GM21381 (cell line): Measurements from ENCODE around the gene XCL1.
"Not testable (repeated sequence)": the region's sequence is repeated elsewhere in the genome, so short reads cannot be mapped to it uniquely, and the experiment has no call there.

Source experiments
- ATAC-seq: cut with Tn5 transposase; IDR thresholded peaks from one replicate; pipeline ENCODE4 v1.9.1; 2021; ENCODE audit warnings: mild to moderate bottlenecking, moderate library complexity; ENCODE audit not compliant: unreplicated experiment

XCL1 gene, protein sequence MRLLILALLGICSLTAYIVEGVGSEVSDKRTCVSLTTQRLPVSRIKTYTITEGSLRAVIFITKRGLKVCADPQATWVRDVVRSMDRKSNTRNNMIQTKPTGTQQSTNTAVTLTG

DNA sequence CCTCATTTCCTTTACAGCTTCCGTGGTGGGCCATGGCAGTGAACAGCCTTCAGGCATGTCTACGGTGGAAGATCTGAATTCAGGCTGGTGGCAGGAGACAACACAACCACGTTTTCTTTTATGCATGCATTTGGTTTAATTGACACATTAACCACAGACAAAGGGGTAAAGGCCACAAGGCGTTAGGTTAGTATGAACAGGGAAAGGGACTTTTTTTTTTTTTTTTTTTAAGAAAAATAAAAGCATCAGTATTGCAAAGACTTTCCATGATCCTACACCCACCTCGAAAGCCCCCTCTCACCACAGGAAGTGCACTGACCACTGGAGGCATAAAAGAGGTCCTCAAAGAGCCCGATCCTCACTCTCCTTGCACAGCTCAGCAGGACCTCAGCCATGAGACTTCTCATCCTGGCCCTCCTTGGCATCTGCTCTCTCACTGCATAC, at the start of gene XCL1:
Gene XCL1 (plus strand): TSS at position 361 of the 444 bp plus-strand sequence. CDS start 33 bp downstream, at position 394.
- not testable (repeated sequence) for ATAC-seq

DNA sequence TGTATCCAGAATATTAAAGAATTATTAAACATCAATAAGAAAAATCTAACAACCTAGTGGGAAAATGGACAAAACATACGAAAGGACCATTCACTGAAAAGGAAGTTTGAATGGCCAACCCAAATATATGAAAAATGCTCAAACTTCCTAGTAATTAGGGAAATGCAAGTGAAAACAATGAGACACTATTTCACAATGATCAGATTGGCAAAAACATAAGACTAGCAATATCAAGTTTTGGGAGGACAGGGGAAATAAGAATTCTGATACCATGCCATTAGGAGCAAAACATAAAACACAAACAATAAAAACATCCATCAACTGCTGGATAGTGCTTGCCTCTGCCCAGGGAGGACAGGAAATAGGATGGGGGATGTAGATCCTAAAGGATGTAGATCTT, 46.9 kb upstream of the XCL1 start:
- ATAC-seq: no peak

DNA sequence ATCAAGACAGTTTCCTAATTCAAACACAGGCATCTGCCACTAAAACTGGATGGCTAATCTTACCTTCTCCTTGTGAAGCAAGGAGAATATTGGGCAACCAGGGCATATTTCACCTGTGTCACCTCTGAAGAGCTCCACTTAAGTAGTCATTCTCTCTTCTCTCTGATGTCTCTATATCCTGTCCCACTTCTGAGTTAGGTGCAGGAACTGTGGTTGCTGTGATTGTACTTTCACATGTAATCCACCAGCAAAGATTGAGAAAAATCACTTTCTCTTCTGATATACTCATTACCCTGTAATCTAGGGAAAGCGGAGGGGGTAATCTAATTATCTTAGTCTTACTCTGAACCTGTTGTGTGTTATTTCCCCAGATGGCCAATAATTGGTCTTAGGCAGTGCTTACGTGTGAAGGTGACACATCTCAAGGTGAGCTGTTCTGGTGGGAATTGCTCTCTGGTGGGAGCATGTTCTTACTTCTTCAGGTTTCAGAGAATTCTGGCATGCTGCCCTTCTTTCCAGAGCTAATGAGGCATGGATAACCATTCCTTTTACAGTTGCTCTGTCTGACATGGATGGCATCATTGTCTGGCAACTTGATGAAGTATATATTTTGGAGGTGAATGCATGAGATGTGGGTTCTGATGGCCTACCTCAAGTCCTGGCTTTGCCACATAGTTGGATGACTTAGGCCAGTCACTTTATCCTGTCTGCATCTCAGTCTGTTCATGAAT, 44.6 kb upstream of the XCL1 start:
- no peak for ATAC-seq

DNA sequence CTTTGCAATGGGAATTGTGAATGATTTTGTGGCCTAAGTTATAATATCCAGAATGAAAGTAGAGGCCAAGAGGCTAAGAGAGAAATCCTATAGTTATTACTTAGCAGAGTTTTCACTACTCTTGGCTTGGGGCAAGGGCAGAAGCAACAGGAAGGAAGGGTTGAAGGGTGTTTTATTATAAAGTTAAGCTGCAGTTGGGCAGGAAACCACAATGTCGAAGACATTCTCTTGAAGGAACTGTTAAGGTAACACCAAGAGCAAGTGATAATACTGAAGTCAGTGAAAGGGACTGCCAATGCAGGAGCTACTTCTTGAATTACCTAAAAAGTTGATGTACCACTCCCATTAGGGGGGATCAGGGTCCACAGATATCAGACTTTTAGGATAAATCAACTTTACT, 40.9 kb upstream of the XCL1 start:
- ATAC-seq: peak; percentile 91

DNA sequence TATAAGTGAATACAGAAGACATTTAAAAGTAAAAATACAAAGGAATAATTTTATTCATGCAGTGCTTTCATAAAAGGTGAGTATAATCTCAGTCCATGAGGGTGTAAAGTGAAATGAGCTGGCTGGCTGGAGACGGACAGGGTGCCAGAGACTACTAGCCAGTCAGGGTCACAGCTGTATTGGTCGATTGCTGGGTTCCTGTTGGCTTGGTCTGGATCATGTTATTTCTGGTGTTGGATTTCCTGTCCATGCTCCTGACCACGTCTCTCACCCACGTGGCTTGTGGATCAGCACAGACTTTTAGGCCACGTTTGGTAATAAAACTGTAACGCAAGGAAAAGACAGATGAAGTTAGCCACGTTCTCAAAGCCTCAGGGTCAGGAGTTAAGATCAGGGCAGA, 35.6 kb upstream of the XCL1 start:
- ATAC-seq: not testable (repeated sequence)

DNA sequence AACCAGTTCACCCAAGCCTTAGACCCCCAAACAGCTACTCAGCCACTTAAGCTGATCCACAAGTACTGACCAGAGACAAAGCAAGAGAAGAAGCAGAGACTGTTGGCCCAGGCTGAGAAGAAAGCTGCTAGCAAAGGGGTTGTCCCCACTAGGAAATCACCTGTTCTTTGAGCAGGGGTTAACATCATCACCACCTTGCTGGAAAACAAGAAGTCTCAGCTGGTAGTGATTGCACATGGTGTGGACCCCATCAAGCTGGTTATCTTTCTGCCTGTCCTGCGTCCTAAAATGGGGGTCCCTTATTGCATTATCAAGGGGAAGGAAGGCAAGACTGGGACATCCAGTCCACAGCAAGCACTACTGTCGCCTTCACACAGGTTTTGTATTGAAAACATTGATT, 33.4 kb upstream of the XCL1 start:
- ATAC-seq: not testable (repeated sequence)

DNA sequence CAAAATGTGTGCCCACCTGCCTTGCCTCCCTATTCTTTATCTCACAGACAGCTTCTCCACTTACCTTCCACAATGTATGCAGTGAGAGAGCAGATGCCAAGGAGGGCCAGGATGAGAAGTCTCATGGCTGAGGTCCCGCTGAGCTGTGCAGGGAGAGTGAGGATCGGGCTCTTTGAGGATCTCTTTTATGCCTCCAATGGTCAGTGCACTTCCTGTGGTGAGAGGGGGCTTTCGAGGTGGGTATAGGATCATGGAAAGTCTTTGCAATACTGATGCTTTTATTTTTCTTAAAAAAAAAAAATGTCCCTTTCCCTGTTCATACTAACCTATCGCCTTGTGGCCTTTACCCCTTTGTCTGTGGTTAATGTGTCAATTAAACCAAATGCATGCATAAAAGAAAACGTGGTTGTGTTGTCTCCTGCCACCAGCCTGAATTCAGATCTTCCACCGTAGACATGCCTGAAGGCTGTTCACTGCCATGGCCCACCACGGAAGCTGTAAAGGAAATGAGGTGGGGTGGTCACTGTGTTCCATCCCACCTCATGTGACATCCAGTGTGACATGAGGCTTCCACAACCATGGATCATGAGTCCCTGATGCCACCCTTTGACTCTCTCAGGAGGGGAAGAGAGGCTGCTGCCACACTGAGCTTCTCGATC, 32.4 kb upstream of the XCL1 start, which contains the start of gene XCL2:
Gene XCL2 (minus strand): TSS at position 158 of the 659 bp plus-strand sequence. CDS start 33 bp downstream, at position 125.
- ATAC-seq: not testable (repeated sequence)

DNA sequence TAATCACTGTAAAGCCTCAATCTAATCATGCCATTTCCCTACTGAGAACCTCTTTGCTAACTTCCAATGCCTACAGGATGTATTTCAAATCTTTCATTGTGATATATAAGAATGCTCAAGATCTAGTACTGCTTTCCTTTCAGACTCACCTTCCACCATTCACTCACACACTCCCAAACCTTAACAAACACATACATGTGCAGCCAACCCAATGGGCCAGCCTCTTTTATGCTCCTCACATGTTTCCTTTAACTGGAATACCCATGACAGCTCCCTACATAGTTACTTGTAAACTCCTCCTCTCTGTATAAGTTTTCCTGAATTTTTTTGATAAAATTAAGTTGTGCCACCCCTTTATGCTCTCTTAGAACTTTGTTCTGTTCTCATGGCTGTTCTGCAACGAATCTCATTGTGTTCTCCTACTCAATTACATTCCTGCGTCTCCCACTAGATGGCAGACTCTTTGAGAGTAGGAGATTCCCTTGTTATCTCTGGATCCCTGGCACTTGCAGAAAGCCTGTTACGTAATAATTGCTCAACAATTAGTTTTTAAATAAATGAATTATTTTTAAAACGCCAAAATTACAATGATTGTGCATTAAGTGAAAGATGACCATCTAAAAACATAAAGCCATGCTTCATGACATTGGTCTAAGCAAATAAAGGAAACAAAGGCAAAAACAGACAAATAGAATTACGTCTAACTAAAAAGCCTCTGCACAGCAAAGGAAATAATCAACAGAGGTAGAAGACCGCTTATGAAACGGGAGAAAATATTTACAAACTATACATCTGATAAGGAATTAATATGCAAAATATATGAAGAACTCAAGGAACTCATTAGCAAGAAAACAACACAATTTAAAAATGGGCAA, 30.5 kb upstream of the XCL1 start:
- not testable (repeated sequence) for ATAC-seq

DNA sequence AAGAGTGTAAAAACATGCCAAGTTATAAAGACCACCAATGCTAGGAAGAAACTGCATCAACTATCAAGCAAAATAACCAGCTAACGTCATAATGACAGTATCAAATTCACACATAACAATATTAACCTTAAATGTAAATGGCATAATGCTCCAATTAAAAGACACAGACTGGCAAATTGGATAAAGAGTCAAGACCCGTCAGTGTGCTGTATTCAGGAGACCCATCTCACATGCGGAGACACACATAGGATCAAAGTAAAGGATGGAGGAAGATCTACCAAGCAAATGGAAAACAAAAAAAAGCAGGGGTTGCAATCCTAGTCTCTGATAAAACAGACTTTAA, 29.9 kb upstream of the XCL1 start:
- ATAC-seq: not testable (repeated sequence)

DNA sequence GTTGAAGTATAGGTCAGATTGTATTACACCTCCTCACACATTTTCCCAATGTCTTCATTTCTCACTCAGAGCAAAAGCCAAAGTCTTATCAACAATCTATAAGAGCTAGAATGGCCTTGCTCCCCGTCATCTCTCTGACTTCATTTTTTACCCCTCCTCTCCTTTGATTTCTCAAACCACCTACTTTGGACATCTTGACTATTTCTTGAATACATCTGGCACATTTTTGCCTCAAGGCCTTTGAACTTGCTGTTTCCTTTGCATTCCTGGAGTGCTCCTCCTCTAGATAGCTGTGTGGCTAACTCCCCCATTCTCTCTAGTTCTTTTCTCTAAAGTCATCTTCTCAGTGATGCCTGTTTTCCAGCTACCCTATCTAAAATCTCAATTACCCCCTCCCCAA, 25.4 kb upstream of the XCL1 start:
- ATAC-seq: no peak

DNA sequence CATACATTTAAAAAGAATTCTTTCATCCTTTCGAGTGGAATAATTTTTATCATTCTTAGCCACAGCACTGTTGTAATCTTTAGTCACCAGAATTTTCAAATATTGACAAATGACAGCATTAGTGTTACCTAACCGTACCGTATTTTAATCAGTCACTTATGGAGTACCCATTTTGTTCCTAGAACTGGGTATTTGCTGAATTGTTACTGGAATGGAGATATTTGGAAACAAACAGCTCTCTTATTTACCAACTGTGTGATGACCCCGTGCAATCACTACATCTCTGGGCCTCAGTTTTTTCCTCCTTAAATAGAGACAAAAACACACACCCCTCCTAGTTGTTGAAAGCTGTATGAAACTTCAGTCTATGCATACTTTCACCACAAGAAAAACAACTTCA, 24.7 kb upstream of the XCL1 start:
- no peak for ATAC-seq

DNA sequence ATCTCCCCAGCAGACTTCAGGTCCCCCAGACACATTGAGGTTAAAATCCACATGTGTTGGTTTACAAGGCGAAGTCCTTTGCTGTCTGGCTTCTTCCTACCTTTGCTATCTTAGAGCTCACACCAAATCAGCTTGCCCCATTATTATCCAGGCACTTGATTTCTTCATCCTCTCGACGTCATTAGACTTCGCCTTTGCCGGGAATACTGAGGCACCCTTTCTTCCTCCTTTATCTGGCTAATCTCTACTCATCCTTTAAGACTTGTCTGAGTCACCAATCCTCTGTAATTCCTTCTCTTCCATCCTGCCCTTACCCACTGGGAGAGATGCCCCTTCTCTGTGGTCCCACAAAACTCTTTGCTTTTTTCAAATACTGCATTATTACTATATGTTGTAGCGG, 23.4 kb upstream of the XCL1 start:
- ATAC-seq: no peak

DNA sequence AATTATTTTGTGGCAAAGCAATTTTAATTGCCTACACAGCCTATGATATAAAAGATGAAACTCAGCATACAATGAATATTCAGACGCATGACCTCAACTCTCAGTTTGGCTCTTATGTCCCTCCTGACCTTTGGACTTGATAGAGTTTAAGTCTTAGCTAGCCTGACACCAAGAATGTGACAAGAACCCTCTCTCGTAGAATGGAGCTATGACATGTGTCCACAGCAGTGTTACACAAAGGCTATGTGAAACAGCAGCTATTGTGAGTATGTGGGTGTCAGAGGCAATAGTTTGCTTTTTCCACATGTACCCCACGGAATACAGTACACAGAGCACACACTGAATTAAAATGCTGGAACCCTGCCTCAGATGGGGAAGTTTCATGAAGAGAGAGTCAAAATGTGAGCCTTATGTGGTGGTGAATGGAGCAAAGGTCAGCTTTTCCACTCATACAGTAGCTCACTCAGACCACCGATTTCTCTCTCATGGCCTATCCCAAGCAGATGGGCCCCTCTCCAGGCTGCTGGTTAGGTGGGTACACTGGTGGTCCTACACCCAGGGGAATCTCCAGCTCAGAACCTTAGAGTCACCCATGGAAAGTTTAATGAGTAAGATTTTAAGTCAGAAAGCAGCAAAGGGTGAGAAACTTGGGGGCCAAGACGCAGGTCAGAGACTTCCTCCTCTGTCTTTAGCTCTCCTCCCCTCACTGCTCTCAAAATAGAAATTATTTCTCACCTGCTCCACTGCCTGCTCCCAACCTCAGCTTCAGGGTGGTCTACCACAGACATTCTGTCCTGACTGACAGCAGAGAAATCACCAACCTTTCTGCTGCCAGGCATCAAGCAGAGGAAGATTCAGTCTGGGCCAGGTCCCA, 22.5 kb upstream of the XCL1 start:
- no peak for ATAC-seq

DNA sequence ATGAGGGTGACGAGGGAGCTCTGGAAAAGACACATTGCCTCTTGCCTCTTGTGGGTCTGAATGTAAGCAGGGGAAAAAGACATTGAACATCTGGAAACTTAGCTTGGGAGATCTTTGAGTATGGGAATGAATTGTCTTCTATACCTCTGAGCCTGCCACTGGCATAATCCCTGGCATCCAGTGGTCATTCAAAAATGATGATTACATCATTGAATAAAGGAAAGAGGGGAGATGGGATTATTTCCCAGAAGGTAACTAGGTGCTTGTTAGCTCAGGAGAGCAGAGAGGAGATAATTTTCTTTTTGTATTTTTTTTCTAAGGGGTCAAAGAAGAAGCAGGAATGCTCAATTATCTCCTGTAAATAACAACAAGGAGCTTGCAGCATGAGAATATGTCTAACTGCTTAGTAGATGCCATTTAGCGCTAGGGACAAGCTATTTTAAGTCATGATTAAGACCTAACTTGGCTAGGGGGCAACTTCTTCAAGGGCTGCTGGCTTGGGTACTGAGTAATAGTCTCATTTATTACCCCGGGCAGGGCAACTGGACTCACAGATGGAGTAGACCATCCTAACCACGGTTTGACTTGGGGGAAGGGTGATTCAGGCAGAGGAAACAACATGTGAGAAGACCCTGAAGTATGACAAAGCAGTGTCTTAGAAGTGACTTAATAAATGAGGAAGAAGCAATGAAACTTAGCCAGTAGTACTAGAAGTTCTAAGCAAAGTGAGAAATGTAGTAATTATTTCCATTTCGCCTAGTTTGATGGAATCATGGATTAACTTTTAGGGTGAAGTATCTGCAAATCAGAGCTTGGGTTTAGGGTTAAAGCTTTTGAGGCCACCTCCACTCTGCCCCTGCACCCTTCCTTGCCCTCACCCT, 21.6 kb upstream of the XCL1 start:
- ATAC-seq: no peak

DNA sequence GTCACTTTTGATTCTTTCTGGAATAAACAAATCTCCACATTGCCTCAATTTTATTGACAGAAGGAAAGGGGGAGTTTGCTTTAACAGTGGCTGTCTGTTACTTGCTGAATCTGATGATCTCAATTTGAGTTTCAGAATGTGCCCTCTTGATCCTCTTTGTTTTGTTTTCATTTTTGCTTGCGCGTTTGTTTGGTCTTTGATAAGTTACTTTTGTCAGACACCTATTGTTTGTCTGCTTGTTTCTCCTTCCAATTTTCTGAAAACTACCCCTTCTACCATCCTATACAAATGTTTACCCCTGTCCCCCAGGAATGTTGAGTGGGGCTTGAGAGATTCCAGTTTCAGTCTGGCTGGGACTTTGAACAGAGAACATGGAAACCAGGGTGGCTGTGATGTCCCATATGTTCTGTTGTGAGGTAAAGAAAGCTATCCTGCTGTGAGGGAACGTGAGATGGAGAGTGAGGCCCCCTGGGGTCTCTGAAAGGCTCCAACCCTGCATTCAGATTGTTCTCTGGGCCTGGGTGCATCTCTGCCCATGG, 20.8 kb upstream of the XCL1 start:
- ATAC-seq: no peak

DNA sequence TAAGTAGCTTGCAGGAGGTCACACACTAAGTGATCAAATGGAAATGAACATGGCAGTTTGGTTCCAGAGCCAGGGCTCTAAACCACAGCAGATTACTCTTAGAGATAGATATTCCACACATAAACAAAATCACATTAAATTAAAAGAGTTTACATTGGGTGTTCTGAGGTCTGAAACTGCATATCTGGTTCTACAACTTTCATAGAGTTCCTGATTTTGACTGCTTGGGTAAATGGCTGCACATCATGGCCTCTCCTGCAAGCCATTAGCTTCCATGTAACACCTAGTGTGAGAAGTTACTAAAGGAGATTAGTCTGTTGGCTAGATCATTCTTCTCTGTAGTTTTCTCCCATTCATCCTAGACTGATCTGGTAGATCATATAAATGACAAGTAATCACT, 19.8 kb upstream of the XCL1 start:
- no peak for ATAC-seq

DNA sequence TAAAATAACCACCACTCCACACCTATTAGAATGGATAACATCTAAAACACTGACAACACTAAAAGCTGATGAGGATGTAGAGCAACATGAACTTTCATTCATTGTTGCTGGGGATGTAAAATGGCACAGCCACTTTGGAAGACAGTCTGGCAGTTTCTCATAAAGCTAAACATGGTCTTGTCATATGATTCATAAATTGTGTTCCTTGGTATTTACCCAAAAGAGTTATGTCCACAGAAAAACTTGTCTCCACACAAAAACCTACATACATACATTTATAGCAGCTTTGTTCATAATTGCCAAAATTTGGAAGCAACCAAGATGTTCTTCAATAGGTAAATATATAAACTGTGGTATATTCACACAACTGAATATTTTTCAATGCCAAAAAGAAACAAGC, 16.0 kb upstream of the XCL1 start:
- no peak for ATAC-seq

DNA sequence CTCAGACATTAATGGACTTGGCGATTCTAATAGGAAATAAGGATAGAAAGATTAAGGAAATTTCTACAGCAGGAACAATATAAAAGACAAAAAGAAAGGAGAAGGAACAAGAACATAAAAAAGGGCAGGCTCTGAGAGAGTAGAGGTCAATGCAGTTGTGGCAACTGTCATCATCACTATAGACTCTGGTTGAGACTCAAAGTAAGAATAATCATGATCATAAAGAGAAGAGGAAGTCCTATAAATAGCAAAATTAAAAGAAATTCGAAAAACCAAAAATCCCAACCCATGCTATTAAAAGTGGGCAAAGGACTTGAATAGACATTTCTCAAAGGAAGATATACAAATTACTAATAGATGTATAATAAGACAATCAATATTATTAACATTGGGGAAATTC, 14.4 kb upstream of the XCL1 start:
- no peak for ATAC-seq

DNA sequence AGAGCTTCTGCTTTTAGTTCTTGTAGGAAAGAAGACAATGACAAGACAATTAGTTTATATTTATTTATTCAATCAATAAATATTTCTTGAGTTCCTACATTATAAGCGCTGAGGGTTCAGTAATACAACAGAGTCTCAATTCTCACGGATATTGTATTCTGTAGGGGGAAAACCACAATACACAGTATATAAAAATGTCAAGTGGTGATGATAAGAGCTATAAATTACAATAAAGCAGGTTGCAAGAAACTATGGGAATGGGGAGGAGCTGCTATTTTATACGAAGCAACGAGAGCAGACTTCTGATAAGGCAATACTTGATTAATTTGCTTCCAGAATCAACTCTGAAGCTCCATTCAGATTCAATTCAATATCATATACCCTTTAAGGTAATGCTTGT, 10.6 kb upstream of the XCL1 start:
- ATAC-seq: no peak
